Ishikawa (cell line): ENCODE data around the gene CBY1.

Source experiments
- CEBPB ChIP-seq: IDR thresholded peaks from 2 replicates; pipeline ENCODE4 v1.6.1; 2012
- CREB1 ChIP-seq: IDR thresholded peaks from 2 replicates; pipeline ENCODE4 v1.6.1; 2012; ENCODE audit warnings: low read depth
- EGR1 ChIP-seq: IDR thresholded peaks from 2 replicates; pipeline ENCODE4 v1.6.1; 2012
- EP300 ChIP-seq: IDR thresholded peaks from 2 replicates; pipeline ENCODE4 v1.6.1; 2012; ENCODE audit warnings: borderline replicate concordance
- FOXM1 ChIP-seq: IDR thresholded peaks from 2 replicates; pipeline ENCODE4 v1.6.1; 2012; ENCODE audit warnings: low read depth, borderline replicate concordance
- NFIC ChIP-seq: IDR thresholded peaks from 2 replicates; pipeline ENCODE4 v1.6.1; 2012
- RAD21 ChIP-seq: IDR thresholded peaks from 2 replicates; pipeline ENCODE4 v1.6.1; 2012; ENCODE audit warnings: low read depth
- TAF1 ChIP-seq: IDR thresholded peaks from 2 replicates; pipeline ENCODE4 v1.6.1; 2012; ENCODE audit warnings: low read depth, mild to moderate bottlenecking
- TCF12 ChIP-seq: IDR thresholded peaks from 2 replicates; pipeline ENCODE4 v1.6.1; 2012; ENCODE audit warnings: low read depth
- TEAD4 ChIP-seq: IDR thresholded peaks from 2 replicates; pipeline ENCODE4 v1.6.1; 2012
- YY1 ChIP-seq: IDR thresholded peaks from 2 replicates; pipeline ENCODE4 v1.6.1; 2012; ENCODE audit warnings: low read depth
- ZBTB7A ChIP-seq: IDR thresholded peaks from 2 replicates; pipeline ENCODE4 v1.6.1; 2012; ENCODE audit warnings: low read depth
- TF ChIP-seq, protein P1 (sequence below): IDR thresholded peaks from 2 replicates; pipeline ENCODE4 v1.6.1; 2012; ENCODE audit warnings: low read depth, mild to moderate bottlenecking
- TF ChIP-seq, protein P2 (sequence below): IDR thresholded peaks from 2 replicates; pipeline ENCODE4 v1.6.1; 2012
- TF ChIP-seq, protein P3 (sequence below): IDR thresholded peaks from 2 replicates; pipeline ENCODE4 v1.6.1; 2012

The CBY1 gene

DNA sequence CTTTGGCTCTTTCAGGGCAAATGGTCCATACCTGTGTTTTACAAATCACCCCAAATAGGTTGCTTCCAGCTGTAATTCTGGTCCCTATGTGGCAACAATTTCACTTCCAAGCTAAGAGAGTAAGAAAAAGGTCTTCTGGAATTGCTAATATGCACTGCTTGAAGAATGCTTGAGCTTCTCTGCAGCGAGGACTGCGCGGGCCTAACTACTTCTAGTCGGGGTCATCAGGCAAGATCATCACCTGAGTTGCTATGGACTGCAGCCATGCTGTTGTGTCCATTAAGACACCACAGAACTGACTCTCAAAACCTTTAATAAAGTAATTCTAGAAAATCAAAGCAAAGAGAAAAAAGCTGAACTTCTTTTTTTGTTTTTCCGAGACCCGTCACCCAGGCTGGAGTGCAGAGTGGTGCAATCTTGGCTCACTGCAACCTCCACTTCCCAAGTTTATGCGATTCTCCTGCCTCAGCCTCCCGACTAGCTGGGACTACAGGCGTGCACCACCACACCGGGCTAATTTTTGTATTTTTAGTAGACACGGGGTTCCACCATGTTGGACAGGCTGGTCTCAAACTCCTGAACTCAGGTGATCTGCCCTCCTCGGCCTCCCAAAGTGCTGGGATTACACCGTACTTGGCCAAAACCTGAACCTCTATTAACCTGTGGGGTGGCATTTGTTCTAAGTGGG lies 42.1 kb downstream of the CBY1 start:
- TF ChIP-seq NFIC: no peak

DNA sequence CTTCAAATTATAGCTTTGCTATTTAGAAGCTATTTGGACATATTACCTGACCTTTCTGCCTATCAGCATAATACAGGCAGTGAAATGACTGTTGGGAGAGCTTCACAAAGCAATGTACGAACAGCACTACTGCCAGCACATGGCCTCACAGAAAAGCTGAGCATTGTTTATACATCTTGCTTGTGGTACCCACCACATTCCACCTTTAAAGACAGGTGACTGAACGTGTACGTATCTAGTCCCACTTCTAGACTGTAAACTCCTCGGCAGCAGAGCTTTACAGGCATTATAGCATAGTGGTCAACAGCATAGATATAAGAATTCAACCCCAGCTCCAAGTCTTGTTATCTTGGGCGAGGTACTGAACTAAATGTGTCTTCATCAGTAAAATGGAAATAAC lies 42.7 kb downstream of the CBY1 start:
- no peak for TF ChIP-seq NFIC
- TF ChIP-seq FOXM1: no peak
- no peak for TF ChIP-seq YY1
- TF ChIP-seq CREB1: no peak
- no peak for TF ChIP-seq CEBPB
- TF ChIP-seq, protein P1, sequence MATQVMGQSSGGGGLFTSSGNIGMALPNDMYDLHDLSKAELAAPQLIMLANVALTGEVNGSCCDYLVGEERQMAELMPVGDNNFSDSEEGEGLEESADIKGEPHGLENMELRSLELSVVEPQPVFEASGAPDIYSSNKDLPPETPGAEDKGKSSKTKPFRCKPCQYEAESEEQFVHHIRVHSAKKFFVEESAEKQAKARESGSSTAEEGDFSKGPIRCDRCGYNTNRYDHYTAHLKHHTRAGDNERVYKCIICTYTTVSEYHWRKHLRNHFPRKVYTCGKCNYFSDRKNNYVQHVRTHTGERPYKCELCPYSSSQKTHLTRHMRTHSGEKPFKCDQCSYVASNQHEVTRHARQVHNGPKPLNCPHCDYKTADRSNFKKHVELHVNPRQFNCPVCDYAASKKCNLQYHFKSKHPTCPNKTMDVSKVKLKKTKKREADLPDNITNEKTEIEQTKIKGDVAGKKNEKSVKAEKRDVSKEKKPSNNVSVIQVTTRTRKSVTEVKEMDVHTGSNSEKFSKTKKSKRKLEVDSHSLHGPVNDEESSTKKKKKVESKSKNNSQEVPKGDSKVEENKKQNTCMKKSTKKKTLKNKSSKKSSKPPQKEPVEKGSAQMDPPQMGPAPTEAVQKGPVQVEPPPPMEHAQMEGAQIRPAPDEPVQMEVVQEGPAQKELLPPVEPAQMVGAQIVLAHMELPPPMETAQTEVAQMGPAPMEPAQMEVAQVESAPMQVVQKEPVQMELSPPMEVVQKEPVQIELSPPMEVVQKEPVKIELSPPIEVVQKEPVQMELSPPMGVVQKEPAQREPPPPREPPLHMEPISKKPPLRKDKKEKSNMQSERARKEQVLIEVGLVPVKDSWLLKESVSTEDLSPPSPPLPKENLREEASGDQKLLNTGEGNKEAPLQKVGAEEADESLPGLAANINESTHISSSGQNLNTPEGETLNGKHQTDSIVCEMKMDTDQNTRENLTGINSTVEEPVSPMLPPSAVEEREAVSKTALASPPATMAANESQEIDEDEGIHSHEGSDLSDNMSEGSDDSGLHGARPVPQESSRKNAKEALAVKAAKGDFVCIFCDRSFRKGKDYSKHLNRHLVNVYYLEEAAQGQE: no peak
- TF ChIP-seq, protein P2, sequence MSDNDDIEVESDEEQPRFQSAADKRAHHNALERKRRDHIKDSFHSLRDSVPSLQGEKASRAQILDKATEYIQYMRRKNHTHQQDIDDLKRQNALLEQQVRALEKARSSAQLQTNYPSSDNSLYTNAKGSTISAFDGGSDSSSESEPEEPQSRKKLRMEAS: no peak
- no peak for TF ChIP-seq TAF1
- TF ChIP-seq EGR1: no peak

DNA sequence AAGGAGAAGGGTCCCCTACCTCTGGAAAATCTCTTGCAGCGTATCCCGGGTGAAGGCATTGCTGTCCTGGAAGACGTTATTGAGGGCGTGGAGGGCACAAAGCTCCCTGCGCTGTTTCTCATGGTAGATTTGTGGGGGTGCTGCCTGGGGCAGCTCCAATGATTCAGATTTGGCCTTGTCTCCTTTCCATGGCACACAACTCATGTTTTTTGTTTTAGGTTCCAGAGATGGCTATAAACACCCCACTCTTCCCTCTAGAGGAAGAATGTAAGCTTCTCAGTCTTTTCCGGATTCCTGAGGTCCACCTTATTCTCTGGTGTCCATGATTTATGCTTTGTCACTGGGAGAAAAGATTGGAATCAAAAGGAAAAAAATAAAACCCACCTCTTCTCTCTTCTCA lies 43.3 kb downstream of the CBY1 start:
- TF ChIP-seq, protein P1: no peak
- TF ChIP-seq NFIC (no peak), CREB1 (no peak), YY1 (no peak), TEAD4 (no peak), TCF12 (no peak), EP300 (no peak), FOXM1 (no peak), ZBTB7A (no peak)

DNA sequence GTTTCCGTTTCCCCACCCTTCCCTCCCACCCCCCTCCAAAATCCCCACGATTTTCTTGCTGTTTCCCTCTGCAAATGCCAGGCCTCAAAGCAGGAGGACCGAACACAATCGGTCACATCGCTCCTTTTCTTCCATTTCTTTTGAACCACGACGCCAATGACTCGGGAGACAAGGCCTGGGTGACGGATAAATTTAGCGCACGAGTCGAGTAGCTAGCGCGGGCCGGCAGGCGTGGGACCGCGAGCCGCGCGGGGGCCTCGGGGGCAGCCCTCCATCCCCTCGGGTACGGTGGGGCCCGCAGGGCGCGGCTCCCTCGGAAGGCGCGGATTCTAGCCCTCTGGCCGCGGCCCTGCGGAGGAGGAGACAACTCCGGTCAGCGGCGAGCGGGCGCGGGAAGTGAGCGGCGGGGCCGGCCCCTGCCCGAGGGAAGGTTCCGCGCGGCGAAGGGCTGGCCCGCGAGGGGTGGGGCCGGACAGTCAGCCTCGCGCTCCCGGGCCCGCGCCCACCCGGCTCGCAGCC lies 43.9 kb downstream of the CBY1 start:
- no peak for TF ChIP-seq NFIC
- TF ChIP-seq TEAD4: no peak
- TF ChIP-seq YY1: no peak
- TF ChIP-seq RAD21: no peak
- TF ChIP-seq FOXM1: no peak
- TF ChIP-seq EGR1: 0 out of 2 replicates have a peak, but pooled peaks have one; percentile 5
- TF ChIP-seq CEBPB: no peak
- TF ChIP-seq, protein P1: no peak
- TF ChIP-seq, protein P3, sequence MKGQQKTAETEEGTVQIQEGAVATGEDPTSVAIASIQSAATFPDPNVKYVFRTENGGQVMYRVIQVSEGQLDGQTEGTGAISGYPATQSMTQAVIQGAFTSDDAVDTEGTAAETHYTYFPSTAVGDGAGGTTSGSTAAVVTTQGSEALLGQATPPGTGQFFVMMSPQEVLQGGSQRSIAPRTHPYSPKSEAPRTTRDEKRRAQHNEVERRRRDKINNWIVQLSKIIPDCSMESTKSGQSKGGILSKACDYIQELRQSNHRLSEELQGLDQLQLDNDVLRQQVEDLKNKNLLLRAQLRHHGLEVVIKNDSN: no peak
- TF ChIP-seq CREB1: no peak
- peak; percentile 46; the same call in 1 of the 2 replicates for TF ChIP-seq TAF1
- peak; percentile 29; the same call in 1 of the 2 replicates for TF ChIP-seq ZBTB7A
- TF ChIP-seq TCF12: peak; percentile 2; the same call in 1 of the 2 replicates
- TF ChIP-seq, protein P2: peak; percentile 68; the same call in 1 of the 2 replicates
- no peak for TF ChIP-seq EP300
